ENCODE data around the gene FKBP8. TPM values are rescaled to one million over a fixed set of nuclear protein-coding genes. Genes with fewer than 3 reads are reported as not detected.
A peak's percentile ranks its signal among the peaks of the same experiment; 100 is the strongest.

Gene FKBP8
- total and polyA plus RNA-seq, 4 donors, result 59.1 to 225 (median 101) TPM

GRCh38 chr19:18493440-18494266 is 49.7 kb downstream of the FKBP8 start:
- Histone ChIP-seq H3K27me3 (ENCODE audit: control insufficient read depth in 4 of 4, insufficient read depth in 4 of 4, low read length in 3 of 4) (no peaks in the 10 kb centered on the region), H3K9ac (ENCODE audit: low read depth in 1 of 2, low read length in 2 of 2) (no peak overlapping the region), H3K36me3 (ENCODE audit: control insufficient read depth in 4 of 4, insufficient read depth in 3 of 4, low read depth in 1 of 4, low read length in 3 of 4) (no peaks in the 10 kb centered on the region), H3K9me3 (ENCODE audit: control insufficient read depth in 4 of 4, low read length in 3 of 4) (no peaks in the 10 kb centered on the region), H3K4me1 (ENCODE audit: control insufficient read depth in 4 of 4, insufficient read depth in 4 of 4, low read length in 3 of 4) (peaks cover 15 to 52% (median 40%) of the 10 kb centered on the region in 4 donors), H3K4me3 (ENCODE audit: low read depth in 1 of 3, low read length in 3 of 3) (no peak overlapping the region), H3K27ac (ENCODE audit: low read depth in 1 of 2, low read length in 2 of 2) (peak overlapping the region; percentile 49 to 57)
- WGBS, result 56% methylated on average over 13 of the region's 13 CpGs
- DNase-seq (ENCODE audit: low spot score), result no peak
- TF ChIP-seq NR2F2 (IDR thresholded peaks at IDR 0.05), result peak; percentile 51
- no peak for TF ChIP-seq RXRA (IDR thresholded peaks at IDR 0.05)

GRCh38 chr19:18491995-18492953 is 51.1 kb downstream of the FKBP8 start:
- no peak overlapping the region for H3K4me3 ChIP-seq (ENCODE audit: low read depth in 1 of 3, low read length in 3 of 3)
- H3K4me1 ChIP-seq (ENCODE audit: control insufficient read depth in 4 of 4, insufficient read depth in 4 of 4, low read length in 3 of 4), result peaks cover 20 to 64% (median 50%) of the 10 kb centered on the region in 4 donors
- H3K9me3 ChIP-seq (ENCODE audit: control insufficient read depth in 4 of 4, low read length in 3 of 4), result no peaks in the 10 kb centered on the region
- TF ChIP-seq YY1 (IDR thresholded peaks at IDR 0.05) (no peak), RXRA (IDR thresholded peaks at IDR 0.05) (no peak), NR2F2 (IDR thresholded peaks at IDR 0.05) (no peak), RAD21 (IDR thresholded peaks at IDR 0.05) (no peak), SP1 (IDR thresholded peaks at IDR 0.05) (no peak), JUND (IDR thresholded peaks at IDR 0.05) (no peak), FOXA2 (IDR thresholded peaks at IDR 0.05) (no peak), GABPA (IDR thresholded peaks at IDR 0.05 in 1 of 2, conservative IDR thresholded peaks at IDR 0.05 in 1 of 2) (no peak), FOXA1 (IDR thresholded peaks at IDR 0.05) (no peak), HNF4G (IDR thresholded peaks at IDR 0.05) (no peak), EGR1 (IDR thresholded peaks at IDR 0.05; ENCODE audit: low read depth in 2 of 2) (no peak)
- TF ChIP-seq, protein P1, sequence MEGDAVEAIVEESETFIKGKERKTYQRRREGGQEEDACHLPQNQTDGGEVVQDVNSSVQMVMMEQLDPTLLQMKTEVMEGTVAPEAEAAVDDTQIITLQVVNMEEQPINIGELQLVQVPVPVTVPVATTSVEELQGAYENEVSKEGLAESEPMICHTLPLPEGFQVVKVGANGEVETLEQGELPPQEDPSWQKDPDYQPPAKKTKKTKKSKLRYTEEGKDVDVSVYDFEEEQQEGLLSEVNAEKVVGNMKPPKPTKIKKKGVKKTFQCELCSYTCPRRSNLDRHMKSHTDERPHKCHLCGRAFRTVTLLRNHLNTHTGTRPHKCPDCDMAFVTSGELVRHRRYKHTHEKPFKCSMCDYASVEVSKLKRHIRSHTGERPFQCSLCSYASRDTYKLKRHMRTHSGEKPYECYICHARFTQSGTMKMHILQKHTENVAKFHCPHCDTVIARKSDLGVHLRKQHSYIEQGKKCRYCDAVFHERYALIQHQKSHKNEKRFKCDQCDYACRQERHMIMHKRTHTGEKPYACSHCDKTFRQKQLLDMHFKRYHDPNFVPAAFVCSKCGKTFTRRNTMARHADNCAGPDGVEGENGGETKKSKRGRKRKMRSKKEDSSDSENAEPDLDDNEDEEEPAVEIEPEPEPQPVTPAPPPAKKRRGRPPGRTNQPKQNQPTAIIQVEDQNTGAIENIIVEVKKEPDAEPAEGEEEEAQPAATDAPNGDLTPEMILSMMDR (IDR thresholded peaks at IDR 0.05; ENCODE audit: low read depth, low read length, missing input control), result no peak
- TF ChIP-seq, protein P2, sequence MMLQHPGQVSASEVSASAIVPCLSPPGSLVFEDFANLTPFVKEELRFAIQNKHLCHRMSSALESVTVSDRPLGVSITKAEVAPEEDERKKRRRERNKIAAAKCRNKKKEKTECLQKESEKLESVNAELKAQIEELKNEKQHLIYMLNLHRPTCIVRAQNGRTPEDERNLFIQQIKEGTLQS (IDR thresholded peaks at IDR 0.05), result no peak
- TF ChIP-seq, protein P3, sequence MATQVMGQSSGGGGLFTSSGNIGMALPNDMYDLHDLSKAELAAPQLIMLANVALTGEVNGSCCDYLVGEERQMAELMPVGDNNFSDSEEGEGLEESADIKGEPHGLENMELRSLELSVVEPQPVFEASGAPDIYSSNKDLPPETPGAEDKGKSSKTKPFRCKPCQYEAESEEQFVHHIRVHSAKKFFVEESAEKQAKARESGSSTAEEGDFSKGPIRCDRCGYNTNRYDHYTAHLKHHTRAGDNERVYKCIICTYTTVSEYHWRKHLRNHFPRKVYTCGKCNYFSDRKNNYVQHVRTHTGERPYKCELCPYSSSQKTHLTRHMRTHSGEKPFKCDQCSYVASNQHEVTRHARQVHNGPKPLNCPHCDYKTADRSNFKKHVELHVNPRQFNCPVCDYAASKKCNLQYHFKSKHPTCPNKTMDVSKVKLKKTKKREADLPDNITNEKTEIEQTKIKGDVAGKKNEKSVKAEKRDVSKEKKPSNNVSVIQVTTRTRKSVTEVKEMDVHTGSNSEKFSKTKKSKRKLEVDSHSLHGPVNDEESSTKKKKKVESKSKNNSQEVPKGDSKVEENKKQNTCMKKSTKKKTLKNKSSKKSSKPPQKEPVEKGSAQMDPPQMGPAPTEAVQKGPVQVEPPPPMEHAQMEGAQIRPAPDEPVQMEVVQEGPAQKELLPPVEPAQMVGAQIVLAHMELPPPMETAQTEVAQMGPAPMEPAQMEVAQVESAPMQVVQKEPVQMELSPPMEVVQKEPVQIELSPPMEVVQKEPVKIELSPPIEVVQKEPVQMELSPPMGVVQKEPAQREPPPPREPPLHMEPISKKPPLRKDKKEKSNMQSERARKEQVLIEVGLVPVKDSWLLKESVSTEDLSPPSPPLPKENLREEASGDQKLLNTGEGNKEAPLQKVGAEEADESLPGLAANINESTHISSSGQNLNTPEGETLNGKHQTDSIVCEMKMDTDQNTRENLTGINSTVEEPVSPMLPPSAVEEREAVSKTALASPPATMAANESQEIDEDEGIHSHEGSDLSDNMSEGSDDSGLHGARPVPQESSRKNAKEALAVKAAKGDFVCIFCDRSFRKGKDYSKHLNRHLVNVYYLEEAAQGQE (IDR thresholded peaks at IDR 0.05), result no peak
- TF ChIP-seq, protein P4, sequence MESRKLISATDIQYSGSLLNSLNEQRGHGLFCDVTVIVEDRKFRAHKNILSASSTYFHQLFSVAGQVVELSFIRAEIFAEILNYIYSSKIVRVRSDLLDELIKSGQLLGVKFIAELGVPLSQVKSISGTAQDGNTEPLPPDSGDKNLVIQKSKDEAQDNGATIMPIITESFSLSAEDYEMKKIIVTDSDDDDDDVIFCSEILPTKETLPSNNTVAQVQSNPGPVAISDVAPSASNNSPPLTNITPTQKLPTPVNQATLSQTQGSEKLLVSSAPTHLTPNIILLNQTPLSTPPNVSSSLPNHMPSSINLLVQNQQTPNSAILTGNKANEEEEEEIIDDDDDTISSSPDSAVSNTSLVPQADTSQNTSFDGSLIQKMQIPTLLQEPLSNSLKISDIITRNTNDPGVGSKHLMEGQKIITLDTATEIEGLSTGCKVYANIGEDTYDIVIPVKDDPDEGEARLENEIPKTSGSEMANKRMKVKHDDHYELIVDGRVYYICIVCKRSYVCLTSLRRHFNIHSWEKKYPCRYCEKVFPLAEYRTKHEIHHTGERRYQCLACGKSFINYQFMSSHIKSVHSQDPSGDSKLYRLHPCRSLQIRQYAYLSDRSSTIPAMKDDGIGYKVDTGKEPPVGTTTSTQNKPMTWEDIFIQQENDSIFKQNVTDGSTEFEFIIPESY (IDR thresholded peaks at IDR 0.05), result no peak
- DNase-seq (ENCODE audit: low spot score), result no peak
- 90% methylated on average over 15 of the region's 15 CpGs for WGBS
- H3K9ac ChIP-seq (ENCODE audit: low read depth in 1 of 2, low read length in 2 of 2), result no peak overlapping the region
- H3K27me3 ChIP-seq (ENCODE audit: control insufficient read depth in 4 of 4, insufficient read depth in 4 of 4, low read length in 3 of 4), result no peaks in the 10 kb centered on the region
- H3K36me3 ChIP-seq (ENCODE audit: control insufficient read depth in 4 of 4, insufficient read depth in 3 of 4, low read depth in 1 of 4, low read length in 3 of 4), result no peaks in the 10 kb centered on the region
- H3K27ac ChIP-seq (ENCODE audit: low read depth in 1 of 2, low read length in 2 of 2), result no peak overlapping the region
